Stimulated activated CD4-positive, alpha-beta T cell treated with anti-CD3 and anti-CD28 coated beads, Interleukin-4, amount 100 ng/mL, for 24 hours (primary cell): ENCODE measurements around the gene SFT2D1.

Experiments used
- DNase-seq: peaks from one replicate; pipeline ENCODE4 v3.0.0-alpha.2; 2020

Gene SFT2D1

GRCh38 chr6:166306378-166307081 lies 35.8 kb downstream of the SFT2D1 start:
- DNase-seq, result no peak

- DNase-seq, result no peak
Observed at GRCh38 chr6:166305562-166306117, 36.7 kb downstream of the SFT2D1 start.

- no peak for DNase-seq
Observed at GRCh38 chr6:166304106-166304505, 38.2 kb downstream of the SFT2D1 start.

- DNase-seq, result no peak
Observed at GRCh38 chr6:166301611-166302529, 40.5 kb downstream of the SFT2D1 start.

- DNase-seq, result no peak
Observed at GRCh38 chr6:166300357-166300987, 41.9 kb downstream of the SFT2D1 start.

- no peak for DNase-seq
Observed at GRCh38 chr6:166297606-166298005, 44.7 kb downstream of the SFT2D1 start.

- DNase-seq, result no peak
Observed at GRCh38 chr6:166296035-166296883, 46.1 kb downstream of the SFT2D1 start.

- no peak for DNase-seq
Observed at GRCh38 chr6:166293731-166294584, 48.4 kb downstream of the SFT2D1 start.

GRCh38 chr6:166289207-166290060 lies 52.9 kb downstream of the SFT2D1 start:
- no peak for DNase-seq

GRCh38 chr6:166286839-166287271 lies 55.5 kb downstream of the SFT2D1 start:
- DNase-seq, result no peak

GRCh38 chr6:166285233-166285632 lies 57.1 kb downstream of the SFT2D1 start:
- no peak for DNase-seq

- no peak for DNase-seq
Observed at GRCh38 chr6:166284640-166285039, 57.7 kb downstream of the SFT2D1 start.

- DNase-seq, result no peak
Observed at GRCh38 chr6:166282394-166283032, 59.8 kb downstream of the SFT2D1 start.

- DNase-seq, result no peak
Observed at GRCh38 chr6:166281104-166281503, 61.2 kb downstream of the SFT2D1 start.

GRCh38 chr6:166279393-166279679 lies 63.0 kb downstream of the SFT2D1 start:
- no peak for DNase-seq

GRCh38 chr6:166278579-166279392 lies 63.6 kb downstream of the SFT2D1 start:
- DNase-seq, result no peak

- DNase-seq, result no peak
Observed at GRCh38 chr6:166277892-166278578, 64.3 kb downstream of the SFT2D1 start.

- no peak for DNase-seq
Observed at GRCh38 chr6:166277018-166277417, 65.3 kb downstream of the SFT2D1 start.
